SK-N-MC (cell line): ENCODE measurements around the gene SCYL1.

Experiments
- EZH2 ChIP-seq: fragments of 200-600 bp; sonication (generic); IDR thresholded peaks from one replicate; pipeline ENCODE4 v1.6.1; 2017; ENCODE audit warnings: antibody characterized with exemption
- POLR2AphosphoS5 ChIP-seq: IDR thresholded peaks from 2 replicates; pipeline ENCODE4 v1.6.1; 2012; ENCODE audit warnings: mild to moderate bottlenecking, low read depth, low read length, borderline replicate concordance

- TF ChIP-seq POLR2AphosphoS5 (no peak), EZH2 (no peak)
Observed at GRCh38 chr11:65537620-65538231, 12.8 kb downstream of the SCYL1 start.
